Measurements from ENCODE around the gene COQ8B. TPM values are rescaled to one million over a fixed set of nuclear protein-coding genes. Genes with fewer than 3 reads are reported as not detected.

COQ8B gene
- total and polyA plus RNA-seq, 4 donors = 34.7 to 78.8 (median 52.3) TPM

DNA sequence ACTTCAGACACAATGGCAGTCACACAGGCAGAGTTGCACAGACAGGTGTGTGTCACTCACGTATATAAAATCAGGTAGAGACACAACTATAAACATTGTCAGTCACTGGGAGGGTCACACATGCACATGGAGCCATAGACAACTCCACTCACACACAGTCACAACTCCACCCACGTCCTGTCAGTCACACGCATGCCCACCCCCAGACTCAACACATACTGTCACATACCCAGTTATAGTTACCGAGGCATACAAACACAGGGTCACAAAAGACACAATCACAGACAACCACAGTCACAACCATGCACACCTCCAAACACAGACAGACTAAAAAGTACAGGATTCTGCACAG is 27.7 kb downstream of the COQ8B start:
- TF ChIP-seq, protein P1, sequence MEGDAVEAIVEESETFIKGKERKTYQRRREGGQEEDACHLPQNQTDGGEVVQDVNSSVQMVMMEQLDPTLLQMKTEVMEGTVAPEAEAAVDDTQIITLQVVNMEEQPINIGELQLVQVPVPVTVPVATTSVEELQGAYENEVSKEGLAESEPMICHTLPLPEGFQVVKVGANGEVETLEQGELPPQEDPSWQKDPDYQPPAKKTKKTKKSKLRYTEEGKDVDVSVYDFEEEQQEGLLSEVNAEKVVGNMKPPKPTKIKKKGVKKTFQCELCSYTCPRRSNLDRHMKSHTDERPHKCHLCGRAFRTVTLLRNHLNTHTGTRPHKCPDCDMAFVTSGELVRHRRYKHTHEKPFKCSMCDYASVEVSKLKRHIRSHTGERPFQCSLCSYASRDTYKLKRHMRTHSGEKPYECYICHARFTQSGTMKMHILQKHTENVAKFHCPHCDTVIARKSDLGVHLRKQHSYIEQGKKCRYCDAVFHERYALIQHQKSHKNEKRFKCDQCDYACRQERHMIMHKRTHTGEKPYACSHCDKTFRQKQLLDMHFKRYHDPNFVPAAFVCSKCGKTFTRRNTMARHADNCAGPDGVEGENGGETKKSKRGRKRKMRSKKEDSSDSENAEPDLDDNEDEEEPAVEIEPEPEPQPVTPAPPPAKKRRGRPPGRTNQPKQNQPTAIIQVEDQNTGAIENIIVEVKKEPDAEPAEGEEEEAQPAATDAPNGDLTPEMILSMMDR (IDR thresholded peaks at IDR 0.05; ENCODE audit: control extremely low read depth, extremely low read depth) = no peak
- peaks cover 0 to 36% (median 14%) of the 10 kb centered on the region in 5 donors for H3K4me1 ChIP-seq (ENCODE audit: control insufficient read depth in 5 of 5, insufficient read depth in 5 of 5, low read length in 5 of 5)
- no peaks in the 10 kb centered on the region for H3K9me3 ChIP-seq (ENCODE audit: control insufficient read depth in 4 of 4, insufficient read depth in 3 of 4, low read length in 3 of 4)
- H3K27me3 ChIP-seq (ENCODE audit: control insufficient read depth in 3 of 3, insufficient read depth in 3 of 3, low read length in 2 of 3) = no peaks in the 10 kb centered on the region
- H3K9ac ChIP-seq (ENCODE audit: insufficient read depth in 1 of 2, low read length in 2 of 2) = peak overlapping the region in 1 of 2 donors; percentile 72
- 80 to 85% methylated on average over 4 of the region's 4 CpGs for WGBS, 2 donors
- H3K4me3 ChIP-seq = no peak overlapping the region
- no peak for ATAC-seq (ENCODE audit: insufficient read depth, low FRiP score)
- H3K36me3 ChIP-seq (ENCODE audit: control insufficient read depth in 4 of 4, insufficient read depth in 4 of 4, low read length in 4 of 4) = peaks cover 0 to 32% (median 15%) of the 10 kb centered on the region in 4 donors
- peak overlapping the region in 1 of 2 donors; percentile 4 for H3K27ac ChIP-seq (ENCODE audit: low read depth in 1 of 2, low read length in 1 of 2)
- DNase-seq = peak in 1 of 3 donors; percentile 11

DNA sequence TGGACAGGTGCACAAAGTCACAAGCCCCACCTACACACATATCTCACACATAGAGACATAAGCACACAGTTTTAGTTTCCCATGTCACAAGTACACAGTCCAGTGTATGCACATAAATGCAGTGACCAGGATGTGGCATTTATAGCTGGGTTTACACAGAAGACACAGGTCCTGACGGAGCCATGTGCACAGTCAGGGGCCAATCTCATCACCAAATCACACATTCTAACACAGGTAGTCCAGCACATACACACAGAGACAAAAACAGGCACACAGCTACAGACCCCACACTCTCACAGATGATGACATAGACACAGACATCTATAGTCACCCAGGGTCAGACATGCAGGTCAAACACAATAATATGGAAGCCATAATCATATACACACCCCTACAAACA is 28.4 kb downstream of the COQ8B start:
- TF ChIP-seq, protein P1 (IDR thresholded peaks at IDR 0.05; ENCODE audit: control extremely low read depth, extremely low read depth) = no peak
- peak overlapping the region in 1 of 2 donors; percentile 37 for H3K27ac ChIP-seq (ENCODE audit: low read depth in 1 of 2, low read length in 1 of 2)
- H3K4me1 ChIP-seq (ENCODE audit: control insufficient read depth in 5 of 5, insufficient read depth in 5 of 5, low read length in 5 of 5) = peaks cover 0 to 36% (median 14%) of the 10 kb centered on the region in 5 donors
- 82 to 93% methylated on average over 1 of the region's 1 CpG for WGBS, 2 donors
- ATAC-seq (ENCODE audit: insufficient read depth, low FRiP score) (no peak), DNase-seq (no peak)
- H3K9me3 ChIP-seq (ENCODE audit: control insufficient read depth in 4 of 4, insufficient read depth in 3 of 4, low read length in 3 of 4) = no peaks in the 10 kb centered on the region
- no peaks in the 10 kb centered on the region for H3K27me3 ChIP-seq (ENCODE audit: control insufficient read depth in 3 of 3, insufficient read depth in 3 of 3, low read length in 2 of 3)
- no peak overlapping the region for H3K4me3 ChIP-seq
- H3K9ac ChIP-seq (ENCODE audit: insufficient read depth in 1 of 2, low read length in 2 of 2) = peak overlapping the region in 1 of 2 donors; percentile 2
- peaks cover 0 to 27% (median 15%) of the 10 kb centered on the region in 4 donors for H3K36me3 ChIP-seq (ENCODE audit: control insufficient read depth in 4 of 4, insufficient read depth in 4 of 4, low read length in 4 of 4)

DNA sequence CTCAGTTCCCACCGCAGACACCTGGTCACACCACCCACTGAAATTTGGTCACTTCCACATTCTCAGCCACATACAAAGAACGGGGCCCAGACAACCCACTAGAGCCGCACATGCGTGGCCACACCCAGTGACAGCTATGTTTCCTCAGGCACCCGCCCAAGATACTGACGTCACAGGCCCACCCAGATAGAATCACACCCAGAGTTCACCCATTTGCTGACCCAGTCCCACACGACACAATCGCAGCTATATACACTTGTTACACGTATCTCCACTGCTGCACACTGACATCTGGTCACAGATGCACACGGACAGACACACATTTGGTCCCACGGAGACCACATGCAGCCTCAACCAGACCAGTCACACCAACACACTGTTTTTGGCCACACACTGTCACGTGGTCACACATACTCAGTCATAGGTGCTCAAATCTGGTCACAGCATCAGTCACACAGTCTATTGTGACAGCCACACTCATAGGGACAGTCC is 29.1 kb downstream of the COQ8B start:
- Histone ChIP-seq H3K4me3 (no peak overlapping the region), H3K9ac (ENCODE audit: insufficient read depth in 1 of 2, low read length in 2 of 2) (peak overlapping the region in 1 of 2 donors; percentile 30), H3K4me1 (ENCODE audit: control insufficient read depth in 5 of 5, insufficient read depth in 5 of 5, low read length in 5 of 5) (peaks cover 0 to 36% (median 14%) of the 10 kb centered on the region in 5 donors), H3K36me3 (ENCODE audit: control insufficient read depth in 4 of 4, insufficient read depth in 4 of 4, low read length in 4 of 4) (peaks cover 0 to 29% (median 20%) of the 10 kb centered on the region in 4 donors), H3K27me3 (ENCODE audit: control insufficient read depth in 3 of 3, insufficient read depth in 3 of 3, low read length in 2 of 3) (no peaks in the 10 kb centered on the region), H3K27ac (ENCODE audit: low read depth in 1 of 2, low read length in 1 of 2) (peak overlapping the region in 1 of 2 donors; percentile 58), H3K9me3 (ENCODE audit: control insufficient read depth in 4 of 4, insufficient read depth in 3 of 4, low read length in 3 of 4) (no peaks in the 10 kb centered on the region)
- no peak for ATAC-seq (ENCODE audit: insufficient read depth, low FRiP score)
- 58 to 71% methylated on average over 12 of the region's 12 CpGs for WGBS, 2 donors
- TF ChIP-seq, protein P1 (IDR thresholded peaks at IDR 0.05; ENCODE audit: control extremely low read depth, extremely low read depth) = no peak
- peak; percentile 72 to 79 (median 73) for DNase-seq
